Neural cell (in vitro differentiated cells): ENCODE measurements around the gene VPS37B. TPM values are rescaled to one million over a fixed set of nuclear protein-coding genes. Genes with fewer than 3 reads are reported as not detected.

ENCODE experiments used
- H2AFZ ChIP-seq: fragments of 200-600, 300-800 bp; sonication (generic), shearing (Covaris generic); 2 replicates; pipeline ENCODE4 v1.6.0; 2014; ENCODE audit warnings: low read depth, mild to moderate bottlenecking, antibody characterized with exemption, low read length, moderate library complexity
- H3F3A ChIP-seq: fragments of 200-600 bp; shearing (Covaris generic); 2 replicates; pipeline ENCODE4 v1.6.1; 2016; ENCODE audit warnings: mild to moderate bottlenecking, moderate library complexity, mixed read lengths, antibody characterized with exemption, low read length; ENCODE audit not compliant: insufficient read depth, poor library complexity, severe bottlenecking
- H3K27ac ChIP-seq: fragments of 200-600, 300-800 bp; sonication (generic), shearing (Covaris generic); 2 replicates; pipeline ENCODE4 v1.5.1; 2014; ENCODE audit warnings: mild to moderate bottlenecking, low read length, moderate library complexity
- H3K27me3 ChIP-seq: fragments of 300-800, 200-600 bp; sonication (generic), shearing (Covaris generic); 2 replicates; pipeline ENCODE4 v1.6.0; 2014; ENCODE audit warnings: mild to moderate bottlenecking, low read depth, low read length, moderate library complexity; ENCODE audit not compliant: insufficient read depth
- H3K36me3 ChIP-seq: fragments of 300-800, 200-600 bp; sonication (generic), shearing (Covaris generic); 2 replicates; pipeline ENCODE4 v1.5.1; 2014; ENCODE audit warnings: mild to moderate bottlenecking, antibody characterized with exemption, low read length, moderate library complexity; ENCODE audit not compliant: insufficient read depth
- H3K4me2 ChIP-seq: fragments of 300-800, 200-600 bp; sonication (generic), shearing (Covaris generic); 2 replicates; pipeline ENCODE4 v1.6.0; 2014; ENCODE audit warnings: mild to moderate bottlenecking, low read length
- H3K4me3 ChIP-seq: fragments of 300-800, 200-600 bp; sonication (generic), shearing (Covaris generic); 2 replicates; pipeline ENCODE4 v1.5.1; 2014; ENCODE audit warnings: mild to moderate bottlenecking, low read length, moderate library complexity
- H3K79me2 ChIP-seq: fragments of 200-600 bp; shearing (Covaris generic); replicated peaks from 2 replicates; pipeline ENCODE4 v1.6.0; 2014; ENCODE audit warnings: mild to moderate bottlenecking, low read length, moderate library complexity; ENCODE audit not compliant: insufficient read depth
- H3K9ac ChIP-seq: fragments of 300-800, 200-600 bp; sonication (generic), shearing (Covaris generic); 2 replicates; pipeline ENCODE4 v1.6.1; 2016; ENCODE audit warnings: mild to moderate bottlenecking, low read length, mixed read lengths
- H3K9me2 ChIP-seq: fragments of 200-600 bp; shearing (Covaris generic); 2 replicates; pipeline ENCODE4 v1.6.1; 2016; ENCODE audit warnings: mild to moderate bottlenecking, low read length, mixed read lengths; ENCODE audit not compliant: insufficient read depth
- H3K9me3 ChIP-seq: fragments of 200-600, 300-800 bp; sonication (generic), shearing (Covaris generic); 2 replicates; pipeline ENCODE4 v1.6.1; 2016; ENCODE audit warnings: mild to moderate bottlenecking, mixed run types, low read length, moderate library complexity, mixed read lengths
- H4K20me1 ChIP-seq: fragments of 200-600 bp; shearing (Covaris generic); 2 replicates; pipeline ENCODE4 v1.6.1; 2016; ENCODE audit warnings: mild to moderate bottlenecking, mixed run types; ENCODE audit not compliant: insufficient read depth
- CTCF ChIP-seq: fragments of 450-650 bp; IDR thresholded peaks from 2 replicates; pipeline ENCODE4 v1.5.1; 2014; ENCODE audit warnings: antibody characterized with exemption, mild to moderate bottlenecking, moderate library complexity; ENCODE audit not compliant: poor library complexity, severe bottlenecking
- EP300 ChIP-seq: fragments of 450-650 bp; conservative IDR thresholded peaks from 2 replicates; pipeline ENCODE4 v1.6.1; 2014; ENCODE audit warnings: antibody characterized with exemption, mild to moderate bottlenecking, moderate library complexity; ENCODE audit not compliant: poor library complexity, severe bottlenecking
- EZH2 ChIP-seq: fragments of 200-600, 300-800 bp; shearing (Covaris generic), sonication (generic); IDR thresholded peaks from 2 replicates; pipeline ENCODE4 v1.6.1; 2014; ENCODE audit warnings: antibody characterized with exemption, low read length, borderline replicate concordance, mild to moderate bottlenecking; ENCODE audit not compliant: insufficient read depth, poor library complexity, severe bottlenecking
- MXI1 ChIP-seq: fragments of 450-650 bp; conservative IDR thresholded peaks from 2 replicates; pipeline ENCODE4 v1.6.1; 2014; ENCODE audit warnings: antibody characterized with exemption, mild to moderate bottlenecking; ENCODE audit not compliant: poor library complexity, severe bottlenecking
- POLR2AphosphoS5 ChIP-seq: IDR thresholded peaks from 2 replicates; pipeline ENCODE4 v1.6.1; 2012
- RAD21 ChIP-seq: fragments of 450-650 bp; conservative IDR thresholded peaks from 2 replicates; pipeline ENCODE4 v1.6.1; 2014; ENCODE audit warnings: antibody characterized with exemption, mild to moderate bottlenecking, moderate library complexity
- REST ChIP-seq: IDR thresholded peaks from 2 replicates; pipeline ENCODE4 v1.6.1; 2012; ENCODE audit warnings: borderline replicate concordance
- SMC3 ChIP-seq: fragments of 450-650 bp; conservative IDR thresholded peaks from 2 replicates; pipeline ENCODE4 v1.6.1; 2014; ENCODE audit warnings: antibody characterized with exemption, mild to moderate bottlenecking, moderate library complexity; ENCODE audit not compliant: poor library complexity
- TAF1 ChIP-seq: IDR thresholded peaks from 2 replicates; pipeline ENCODE4 v1.6.1; 2012; ENCODE audit warnings: low read depth
- polyA plus RNA-seq: library from polyadenylated mRNA; depleted of rRNA; stranded (reverse); fragments of >200 nt; gene quantifications from 2 replicates; pipeline ENCODE4 v1.2.3, GENCODE V29; 2014

VPS37B gene
- polyA plus RNA-seq, 1 donor from 2014 or later, result 30.2 TPM

- Histone ChIP-seq H3K27ac (no peak overlapping the region), H3F3A (no peaks in the 10 kb centered on the region), H3K9me2 (no peaks in the 10 kb centered on the region), H4K20me1 (no peaks in the 10 kb centered on the region), H3K4me2 (no peak overlapping the region), H2AFZ (no peak overlapping the region), H3K36me3 (no peaks in the 10 kb centered on the region), H3K79me2 (no peaks in the 10 kb centered on the region), H3K4me3 (no peak overlapping the region), H3K27me3 (no peaks in the 10 kb centered on the region), H3K9ac (no peak overlapping the region), H3K9me3 (no peaks in the 10 kb centered on the region)
- TF ChIP-seq SMC3, result no peak
- no peak for TF ChIP-seq REST
- TF ChIP-seq EZH2, result no peak
- TF ChIP-seq TAF1, result no peak
- no peak for TF ChIP-seq EP300
- no peak for TF ChIP-seq RAD21
- no peak for TF ChIP-seq POLR2AphosphoS5
- TF ChIP-seq MXI1, result no peak
- no peak for TF ChIP-seq CTCF
Measured at GRCh38 chr12:122825773-122826724, 69.9 kb downstream of the VPS37B start.

- no peaks in the 10 kb centered on the region for H3K9me3 ChIP-seq
- H2AFZ ChIP-seq, result no peak overlapping the region
- H3K79me2 ChIP-seq, result no peaks in the 10 kb centered on the region
- no peak for TF ChIP-seq POLR2AphosphoS5
- no peak for TF ChIP-seq CTCF
- no peak for TF ChIP-seq SMC3
- no peak for TF ChIP-seq REST
- no peak for TF ChIP-seq TAF1
- no peak for TF ChIP-seq EP300
- TF ChIP-seq MXI1, result no peak
- TF ChIP-seq RAD21, result no peak
- no peak overlapping the region for H3K27ac ChIP-seq
- H3K4me3 ChIP-seq, result no peak overlapping the region
- no peaks in the 10 kb centered on the region for H3K36me3 ChIP-seq
- H4K20me1 ChIP-seq, result no peaks in the 10 kb centered on the region
- no peaks in the 10 kb centered on the region for H3K9me2 ChIP-seq
- no peaks in the 10 kb centered on the region for H3K27me3 ChIP-seq
- no peaks in the 10 kb centered on the region for H3F3A ChIP-seq
- H3K9ac ChIP-seq, result no peak overlapping the region
- H3K4me2 ChIP-seq, result no peak overlapping the region
Measured at GRCh38 chr12:122823429-122823828, 72.5 kb downstream of the VPS37B start.
